Activated CD8-positive, alpha-beta memory T cell treated with anti-CD3 and anti-CD28 coated beads, Interleukin-2, amount 10 ng/mL, durations not matched to agents 7 days and 5 days (primary cell): ENCODE measurements around the gene CDS1. TPM values are rescaled to one million over a fixed set of nuclear protein-coding genes. Genes with fewer than 3 reads are reported as not detected.
"Not testable (repeated sequence)": the region's sequence is repeated elsewhere in the genome, so short reads cannot be mapped to it uniquely, and the experiment has no call there.

ENCODE experiments used
- ATAC-seq: fragments of 150-1000 bp; cut with Tn5 transposase; one replicate; pipeline ENCODE4 v1.10.0; 2021; ENCODE audit warnings: moderate library complexity
- CTCF ChIA-PET: fragments of 350-600 bp; sonication (Branson Sonifier 250); formaldehyde crosslinking; loops from one replicate; lab custom pipeline; 2021; ENCODE audit warnings: antibody characterized with exemption; lab: Charles Lee
- DNase-seq: peaks from one replicate; pipeline ENCODE4 v3.0.0-alpha.2; 2020
- H3K27ac Mint-ChIP-seq: one replicate; pipeline ENCODE4 v1.8.0; 2021; ENCODE audit warnings: mild to moderate bottlenecking, mixed read lengths
- H3K27me3 Mint-ChIP-seq: one replicate; pipeline ENCODE4 v1.8.0; 2021; ENCODE audit warnings: mixed read lengths
- H3K36me3 Mint-ChIP-seq: one replicate; pipeline ENCODE4 v1.8.0; 2021; ENCODE audit warnings: mild to moderate bottlenecking, mixed read lengths
- H3K4me1 Mint-ChIP-seq: one replicate; pipeline ENCODE4 v1.8.0; 2021; ENCODE audit warnings: mixed read lengths
- H3K4me3 Mint-ChIP-seq: one replicate; pipeline ENCODE4 v1.8.0; 2021; ENCODE audit warnings: mild to moderate bottlenecking, moderate library complexity, mixed read lengths
- H3K9me3 Mint-ChIP-seq: one replicate; pipeline ENCODE4 v1.8.0; 2022; ENCODE audit warnings: low read depth, mixed read lengths
- total RNA-seq, 2 experiments: library from RNA; stranded (reverse); gene quantifications; one replicate each; pipeline ENCODE4 v1.2.3, GENCODE V29; 2021

CDS1 gene
- total RNA-seq, 2 experiments from 2014 or later, result not detected

DNA sequence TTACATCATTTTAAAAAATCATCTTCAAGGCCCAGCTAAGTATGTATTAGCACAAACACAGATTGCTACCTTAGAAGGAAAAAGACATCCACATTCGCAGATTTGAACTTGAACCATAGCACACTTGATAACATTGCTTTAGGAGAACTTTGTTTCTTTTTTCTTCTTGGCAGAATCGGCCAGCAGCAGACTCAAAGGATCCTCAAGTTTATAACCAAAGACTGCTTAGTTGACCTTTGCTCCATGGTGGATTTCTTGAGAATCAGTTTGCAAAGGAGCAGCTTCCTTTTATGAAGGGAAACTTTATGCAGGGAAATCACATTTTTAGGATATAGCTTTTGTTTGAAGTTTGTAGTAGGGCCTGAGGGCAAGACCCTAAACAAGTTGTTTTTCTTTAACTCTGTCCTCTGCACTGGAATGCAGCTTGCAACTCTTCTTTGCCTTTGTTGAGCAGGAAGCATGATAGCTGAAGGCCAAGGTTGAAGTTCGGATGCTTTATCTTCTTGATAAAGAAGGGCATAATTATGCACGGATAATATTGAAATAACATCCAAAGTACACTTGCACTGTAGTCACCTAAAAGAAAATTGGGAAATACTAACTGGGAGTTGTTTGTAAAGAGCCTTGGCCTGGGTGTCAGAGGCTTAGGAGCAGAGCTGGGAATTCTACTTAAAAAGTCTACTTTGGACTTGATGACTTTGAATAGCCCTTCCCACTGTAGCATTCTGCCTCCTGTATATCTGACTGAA, 78.4 kb downstream of the CDS1 start:
- CTCF ChIA-PET, result no interaction called here
- Mint-ChIP-seq H3K4me1 (no peaks in the 10 kb centered on the region), H3K9me3 (peaks cover 2% of the 10 kb centered on the region), H3K4me3 (no peak overlapping the region), H3K27me3 (peaks cover 1% of the 10 kb centered on the region), H3K27ac (no peak overlapping the region), H3K36me3 (no peaks in the 10 kb centered on the region)
- DNase-seq (no peak), ATAC-seq (no peak)

DNA sequence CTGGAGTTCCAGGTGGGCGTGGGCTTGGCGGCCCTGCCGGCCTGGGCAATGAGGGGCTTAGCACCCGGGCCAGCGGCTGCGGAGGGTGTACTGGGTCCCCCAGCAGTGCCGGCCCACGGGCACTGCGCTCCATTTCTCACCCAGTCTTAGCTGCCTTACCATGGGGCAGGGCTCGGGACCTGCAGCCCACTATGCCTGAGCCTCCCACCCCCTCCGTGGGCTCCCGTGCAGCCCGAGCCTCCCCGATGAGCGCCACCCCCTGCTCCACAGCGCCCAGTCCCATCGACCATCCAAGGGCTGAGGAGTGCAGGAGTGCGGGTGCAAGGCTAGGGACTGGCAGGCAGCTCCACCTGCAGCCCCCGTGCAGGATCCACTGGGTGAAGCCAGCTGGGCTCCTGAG, 81.8 kb downstream of the CDS1 start:
- H3K9me3 Mint-ChIP-seq, H3K27me3 Mint-ChIP-seq, CTCF ChIA-PET: not testable (repeated sequence)

DNA sequence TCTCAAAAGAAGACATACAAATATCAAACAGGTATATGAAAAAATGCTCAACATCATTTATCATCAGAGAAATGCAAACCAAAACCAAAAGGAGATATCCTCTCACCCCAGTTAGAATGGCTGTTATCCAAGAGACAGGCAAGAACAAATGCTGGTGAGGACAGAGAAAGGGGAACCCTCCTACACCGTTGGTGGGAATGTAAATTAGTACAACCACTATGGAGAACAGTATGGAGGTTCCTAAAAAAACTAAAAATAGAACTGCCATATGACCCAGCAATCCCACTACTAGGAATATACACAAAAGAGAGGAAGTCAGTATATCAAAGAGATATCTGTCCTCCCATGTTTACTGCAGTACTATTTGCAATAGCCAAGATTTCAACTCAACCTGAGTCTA, 83.5 kb downstream of the CDS1 start:
- H3K4me1 Mint-ChIP-seq, result no peaks in the 10 kb centered on the region
- no peak for ATAC-seq
- H3K27ac Mint-ChIP-seq, result no peak overlapping the region
- H3K9me3 Mint-ChIP-seq, result no peaks in the 10 kb centered on the region
- H3K36me3 Mint-ChIP-seq, result no peaks in the 10 kb centered on the region
- H3K4me3 Mint-ChIP-seq, result no peak overlapping the region
- CTCF ChIA-PET, result no interaction called here
- peaks cover 5% of the 10 kb centered on the region for H3K27me3 Mint-ChIP-seq
- no peak for DNase-seq

More for the DNA sequence above, 81.8 kb downstream of the CDS1 start:
- not testable (repeated sequence) for ATAC-seq, H3K27ac Mint-ChIP-seq, DNase-seq, H3K36me3 Mint-ChIP-seq, H3K4me3 Mint-ChIP-seq, H3K4me1 Mint-ChIP-seq

DNA sequence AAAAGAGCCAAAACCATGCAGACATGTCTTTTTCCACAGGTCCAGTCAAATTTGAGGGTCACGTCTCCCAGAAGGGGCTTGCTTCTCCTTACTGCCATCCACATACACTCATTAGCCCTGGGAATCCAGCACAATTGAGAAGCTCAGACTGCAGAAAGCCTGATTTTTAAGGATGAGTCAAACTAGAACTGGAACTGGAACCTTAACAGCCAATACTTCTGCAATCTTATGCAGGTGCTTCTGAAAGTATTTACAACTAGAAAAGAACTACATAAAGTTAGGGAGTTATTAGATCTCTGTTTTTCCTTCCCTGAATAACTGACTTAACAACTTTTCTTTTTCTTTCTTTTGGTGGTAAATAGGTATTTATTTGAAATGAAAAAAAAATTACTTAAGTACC, 86.3 kb downstream of the CDS1 start:
- Mint-ChIP-seq H3K36me3 (no peaks in the 10 kb centered on the region), H3K27ac (no peak overlapping the region), H3K27me3 (peaks cover 5% of the 10 kb centered on the region), H3K4me1 (no peaks in the 10 kb centered on the region), H3K9me3 (no peaks in the 10 kb centered on the region), H3K4me3 (no peak overlapping the region)
- DNase-seq (no peak), ATAC-seq (no peak)
- CTCF ChIA-PET, result no interaction called here

DNA sequence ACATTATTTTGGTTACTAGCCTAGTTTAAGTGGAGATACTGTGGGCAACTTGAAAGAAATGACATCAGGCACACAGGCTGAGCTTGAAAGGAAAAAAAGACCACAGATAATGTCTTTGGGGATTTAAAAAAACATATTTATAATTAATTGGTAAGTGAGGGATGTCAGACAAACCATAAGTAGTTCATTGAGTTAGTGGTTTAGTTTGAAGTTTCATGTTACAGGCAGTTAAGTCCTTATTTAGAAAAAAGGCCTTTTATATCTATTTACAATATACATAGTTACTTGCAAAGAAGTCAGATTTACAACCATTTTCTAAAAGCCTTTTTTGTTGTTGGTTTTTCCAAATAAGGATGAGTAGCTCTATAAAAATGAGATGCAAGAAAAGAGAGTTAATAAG, 89.2 kb downstream of the CDS1 start:
- CTCF ChIA-PET, result no interaction called here
- Mint-ChIP-seq H3K4me3 (no peak overlapping the region), H3K27ac (no peak overlapping the region), H3K4me1 (no peaks in the 10 kb centered on the region), H3K27me3 (no peaks in the 10 kb centered on the region), H3K36me3 (no peaks in the 10 kb centered on the region), H3K9me3 (no peaks in the 10 kb centered on the region)
- ATAC-seq (no peak), DNase-seq (no peak)

DNA sequence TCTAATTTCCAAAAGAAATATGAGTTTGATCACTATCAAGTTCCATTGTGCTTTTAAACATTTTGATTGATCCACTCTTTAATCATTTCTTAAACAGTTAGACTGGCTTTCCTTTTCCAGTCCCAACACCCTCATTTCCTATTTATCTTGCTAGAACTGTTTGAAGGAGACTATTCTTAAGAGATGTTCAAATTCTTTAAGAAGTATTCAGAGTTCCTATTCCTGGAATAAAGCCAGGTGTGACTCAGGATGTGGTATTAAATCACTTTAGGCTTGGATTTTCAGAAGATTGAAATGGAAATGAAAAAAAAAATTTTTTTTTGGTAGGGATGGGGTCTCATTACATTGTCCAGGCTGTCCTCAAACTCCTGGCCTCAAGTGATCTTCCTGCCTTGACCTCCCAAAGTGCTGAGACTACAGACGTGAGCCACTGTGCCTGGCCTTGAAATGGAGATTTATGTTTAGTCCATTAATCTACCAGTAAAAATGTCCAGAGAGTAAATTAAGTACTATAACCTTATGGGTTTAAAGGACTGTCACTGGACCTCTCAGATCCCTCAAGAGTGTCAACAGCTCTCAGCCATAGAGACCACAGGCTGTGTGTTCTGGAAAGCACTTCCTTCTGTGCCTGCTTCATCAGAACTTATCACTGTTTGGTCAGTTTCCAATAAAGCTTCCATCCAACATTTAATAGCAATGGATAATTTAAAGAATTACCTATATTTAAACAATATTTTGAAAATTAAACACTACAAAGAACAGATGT, 90.7 kb downstream of the CDS1 start:
- H3K4me1 Mint-ChIP-seq, result no peaks in the 10 kb centered on the region
- ATAC-seq, result no peak
- no peak overlapping the region for H3K27ac Mint-ChIP-seq
- DNase-seq, result no peak
- H3K4me3 Mint-ChIP-seq, result no peak overlapping the region
- CTCF ChIA-PET, result no interaction called here
- H3K27me3 Mint-ChIP-seq, result no peaks in the 10 kb centered on the region
- no peaks in the 10 kb centered on the region for H3K36me3 Mint-ChIP-seq
- no peaks in the 10 kb centered on the region for H3K9me3 Mint-ChIP-seq

DNA sequence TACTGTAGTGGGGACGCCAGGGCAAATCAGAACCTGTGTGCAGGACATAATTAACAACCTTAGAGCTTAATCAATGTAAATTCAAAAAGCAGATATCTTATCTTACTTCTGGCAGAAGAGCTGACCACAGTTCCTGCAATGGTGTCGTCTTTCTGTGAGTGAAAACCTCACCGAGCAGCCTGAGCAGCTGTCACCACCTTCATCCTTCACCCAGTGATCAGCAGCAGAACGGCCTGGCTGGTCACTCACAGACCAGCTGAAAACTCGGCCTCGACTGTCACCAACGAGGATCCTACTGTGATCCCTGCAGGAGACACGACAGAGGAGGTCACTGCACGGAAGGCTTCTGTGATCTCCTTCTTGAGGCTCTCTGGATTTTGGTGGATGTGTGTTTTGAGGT, 94.2 kb downstream of the CDS1 start:
- Mint-ChIP-seq H3K9me3 (no peaks in the 10 kb centered on the region), H3K27me3 (no peaks in the 10 kb centered on the region), H3K4me1 (peaks cover 11% of the 10 kb centered on the region), H3K36me3 (no peaks in the 10 kb centered on the region), H3K27ac (no peak overlapping the region), H3K4me3 (no peak overlapping the region)
- no peak for DNase-seq
- CTCF ChIA-PET, result interaction anchor here (0.6 to 0.8 kb wide), 2 partner anchors 10 to 63 kb away, joined by 3 to 4 read pairs; no protein-coding TSS in a partner anchor
- no peak for ATAC-seq

DNA sequence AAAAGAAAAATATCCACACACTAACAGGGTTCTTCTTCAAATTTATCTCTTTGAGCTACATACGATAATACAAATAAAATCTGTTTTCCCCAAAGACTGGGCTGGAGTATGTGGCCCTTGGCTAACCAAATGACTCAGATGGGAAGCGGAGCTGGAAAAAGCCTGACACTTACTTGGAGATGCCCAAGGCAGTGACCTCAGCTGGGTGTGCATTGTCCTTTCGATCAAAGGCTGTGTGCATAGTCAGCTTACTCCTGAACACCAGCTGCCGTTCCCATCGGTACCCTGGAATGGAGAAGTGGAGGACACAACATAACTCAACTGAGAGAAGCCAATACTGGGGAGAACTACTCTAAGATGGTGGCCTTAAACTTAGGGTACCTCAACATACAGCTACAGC, 95.1 kb downstream of the CDS1 start:
- DNase-seq (no peak), ATAC-seq (no peak)
- no peaks in the 10 kb centered on the region for H3K27me3 Mint-ChIP-seq
- no peaks in the 10 kb centered on the region for H3K36me3 Mint-ChIP-seq
- CTCF ChIA-PET, result interaction anchor here (0.6 to 1.5 kb wide), 2 partner anchors 62 to 99 kb away, joined by 4 to 5 read pairs; no protein-coding TSS in a partner anchor
- H3K4me3 Mint-ChIP-seq, result no peak overlapping the region
- H3K27ac Mint-ChIP-seq, result no peak overlapping the region
- no peaks in the 10 kb centered on the region for H3K9me3 Mint-ChIP-seq
- H3K4me1 Mint-ChIP-seq, result peaks cover 11% of the 10 kb centered on the region

DNA sequence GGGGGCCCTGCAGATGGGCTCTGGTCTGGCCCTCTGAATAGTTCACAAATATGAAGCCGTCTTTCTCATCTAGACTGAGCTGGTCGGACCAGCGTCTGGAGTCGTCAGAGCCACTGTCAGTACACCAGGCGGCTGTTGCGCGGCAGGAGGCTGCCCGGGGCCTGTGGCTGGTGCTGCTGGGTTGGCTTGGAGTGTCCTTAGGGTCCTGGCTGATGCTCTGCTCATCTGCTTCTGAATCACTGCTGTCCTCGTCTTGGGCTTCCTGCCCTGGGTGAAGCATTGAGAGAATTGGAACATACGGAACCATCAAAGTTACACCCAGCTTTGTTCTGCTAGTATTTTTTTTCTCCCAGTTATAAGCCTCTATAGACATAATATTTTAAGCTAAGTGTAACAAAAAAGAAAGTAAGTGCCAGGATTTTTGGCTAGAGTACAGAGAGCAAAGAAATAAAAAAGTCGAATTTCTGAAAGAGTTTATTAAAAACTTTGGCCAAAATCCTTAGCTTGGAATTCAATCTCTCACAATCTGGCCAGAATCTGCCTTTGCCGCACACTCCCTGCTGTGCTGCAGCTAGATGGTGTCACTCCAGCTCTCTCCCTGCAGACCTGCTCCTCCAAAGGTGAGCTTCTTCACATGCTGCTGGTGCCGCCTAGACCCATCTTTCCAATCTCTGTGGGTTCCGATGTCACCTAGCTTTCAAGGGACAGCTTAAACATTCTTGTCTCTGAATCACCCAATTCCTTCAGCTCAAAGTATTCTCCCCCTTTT, 96.2 kb downstream of the CDS1 start:
- Mint-ChIP-seq H3K27ac (no peak overlapping the region), H3K27me3 (no peaks in the 10 kb centered on the region), H3K9me3 (no peaks in the 10 kb centered on the region), H3K36me3 (no peaks in the 10 kb centered on the region), H3K4me1 (peaks cover 13% of the 10 kb centered on the region), H3K4me3 (no peak overlapping the region)
- DNase-seq (no peak), ATAC-seq (no peak)
- CTCF ChIA-PET, result interaction anchor here (1.5 kb wide), 1 partner anchor 100 kb away, joined by 5 read pairs; no protein-coding TSS in a partner anchor

DNA sequence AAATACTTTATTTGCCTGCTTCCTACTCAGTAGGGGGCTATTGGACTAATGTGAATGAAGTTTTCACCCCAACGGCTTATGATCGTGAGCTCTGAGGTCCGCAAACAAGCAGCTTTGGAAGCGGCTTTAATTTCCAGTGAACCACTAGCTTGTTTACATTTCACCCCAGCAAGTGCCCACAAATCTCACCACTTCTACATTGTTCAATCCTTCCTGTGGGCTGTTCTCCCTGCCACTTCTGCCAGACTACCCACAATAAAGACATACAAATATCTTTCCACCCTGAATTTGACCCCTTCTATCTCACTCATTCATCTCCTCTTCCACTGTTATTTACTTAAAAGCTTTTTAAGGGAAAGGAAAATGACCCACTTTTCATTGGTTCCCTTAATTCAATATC, 98.0 kb downstream of the CDS1 start:
- CTCF ChIA-PET, result no interaction called here
- no peak for ATAC-seq
- H3K4me3 Mint-ChIP-seq, result no peak overlapping the region

DNA sequence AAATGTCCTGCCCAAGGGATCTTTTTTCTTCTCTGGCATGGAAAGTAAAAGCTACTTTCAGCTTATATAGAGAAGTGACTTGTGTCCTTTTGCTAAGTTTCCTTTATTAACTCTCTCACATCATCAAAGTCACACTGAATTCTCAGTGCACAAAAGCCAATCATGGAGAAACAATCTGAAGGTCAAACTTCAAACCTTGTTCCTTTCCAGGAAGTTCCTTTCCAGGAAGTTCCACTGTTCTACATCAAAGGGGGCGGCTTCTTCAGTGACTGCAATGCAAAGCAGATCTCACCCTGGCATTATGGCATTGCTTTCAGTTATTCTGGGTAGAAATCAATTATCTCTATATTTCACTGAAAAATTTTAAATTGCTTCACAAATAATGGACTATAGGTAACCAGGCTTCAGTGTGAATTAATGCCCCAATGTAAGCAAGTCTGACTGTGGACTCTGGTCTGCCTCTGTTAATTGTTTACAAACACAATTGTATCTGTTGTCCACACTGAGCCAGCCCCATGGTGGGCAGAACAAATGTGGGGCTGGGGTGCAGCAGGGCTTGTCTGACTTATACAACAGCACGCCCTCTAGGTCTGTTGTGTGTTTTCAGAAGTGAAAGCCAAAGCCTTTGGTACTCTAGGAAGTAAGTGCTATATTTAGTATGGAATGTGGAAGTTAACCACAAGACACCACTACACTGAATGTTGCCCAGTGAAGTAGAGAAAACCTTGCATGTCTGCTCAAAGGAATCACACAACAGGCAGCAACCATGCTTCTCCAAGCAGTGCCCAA, 98.8 kb downstream of the CDS1 start:
- H3K27ac Mint-ChIP-seq, result peak overlapping the region; percentile 45
- H3K36me3 Mint-ChIP-seq, result no peaks in the 10 kb centered on the region
- H3K4me3 Mint-ChIP-seq, result no peak overlapping the region
- CTCF ChIA-PET, result interaction anchor here (1.3 kb wide), 1 partner anchor 103 kb away, joined by 4 read pairs; no protein-coding TSS in a partner anchor
- DNase-seq (no peak), ATAC-seq (peak; percentile 30)
- H3K9me3 Mint-ChIP-seq, result no peaks in the 10 kb centered on the region
- H3K27me3 Mint-ChIP-seq, result no peaks in the 10 kb centered on the region
- peaks cover 15% of the 10 kb centered on the region for H3K4me1 Mint-ChIP-seq

More for the DNA sequence above, 98.0 kb downstream of the CDS1 start:
- no peak for DNase-seq
- Mint-ChIP-seq H3K36me3 (no peaks in the 10 kb centered on the region), H3K27me3 (no peaks in the 10 kb centered on the region), H3K9me3 (no peaks in the 10 kb centered on the region), H3K27ac (no peak overlapping the region), H3K4me1 (peaks cover 15% of the 10 kb centered on the region)

DNA sequence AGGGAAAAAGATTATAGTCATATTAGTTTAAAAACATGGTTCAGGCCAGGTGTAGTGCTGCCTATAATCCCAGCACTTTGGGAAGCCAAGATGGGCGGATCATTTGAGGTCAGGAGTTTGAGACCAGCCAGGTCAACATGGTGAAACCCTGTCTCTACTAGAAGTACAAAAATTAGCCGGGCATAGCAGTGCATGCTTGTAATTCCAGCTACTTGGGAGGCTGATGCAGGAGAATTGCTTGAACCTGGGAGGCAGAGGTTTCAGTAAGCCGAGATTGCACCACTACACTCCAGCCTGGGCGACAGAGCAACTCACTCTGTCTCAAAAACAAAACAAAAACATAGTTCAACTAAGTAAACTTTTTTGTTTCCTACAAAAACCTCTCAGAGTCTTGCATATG, 99.7 kb downstream of the CDS1 start:
- H3K36me3 Mint-ChIP-seq, result not testable (repeated sequence)

More for the DNA sequence above, 99.7 kb downstream of the CDS1 start:
- H3K9me3 Mint-ChIP-seq, DNase-seq, H3K27me3 Mint-ChIP-seq, H3K27ac Mint-ChIP-seq, H3K4me3 Mint-ChIP-seq, ATAC-seq: not testable (repeated sequence)
- CTCF ChIA-PET, result interaction anchor here (1.3 kb wide), 1 partner anchor 103 kb away, joined by 4 read pairs; no protein-coding TSS in a partner anchor
- H3K4me1 Mint-ChIP-seq, result peaks cover 15% of the 10 kb centered on the region
